ENCODE results near the gene PIK3R5.

DNA sequence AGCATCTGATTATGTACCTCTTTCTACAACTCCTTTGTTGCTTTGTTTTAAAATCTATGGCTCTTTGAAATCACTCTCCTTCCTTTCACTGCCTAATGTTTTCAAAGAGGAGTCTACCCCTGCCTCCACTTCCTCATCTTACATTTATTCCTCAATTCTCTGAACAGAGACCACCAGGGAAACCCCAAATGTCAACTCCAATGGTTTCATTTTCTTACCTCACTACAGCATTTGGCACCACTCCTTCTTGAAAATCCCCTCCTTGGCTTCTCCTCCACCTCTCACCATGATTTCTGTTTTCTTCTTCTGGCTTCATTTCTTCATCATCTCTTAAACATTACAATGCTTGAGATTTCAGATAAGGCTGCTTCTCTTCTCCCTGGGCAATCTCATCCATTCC lies 2.4 kb upstream of the PIK3R5 start:
- TF ChIP-seq POLR2AphosphoS5 (IDR thresholded peaks at IDR 0.05; ENCODE audit: insufficient read depth, low read depth, low read length) (no peak), MYC (IDR thresholded peaks at IDR 0.05; ENCODE audit: low read depth, low read length) (no peak), POLR2A (IDR thresholded peaks at IDR 0.05; ENCODE audit: low read depth, low read length) (no peak), GATA2 (IDR thresholded peaks at IDR 0.05; ENCODE audit: insufficient read depth, insufficient read length, low read depth, low read length) (no peak)
- TF ChIP-seq, protein P1, sequence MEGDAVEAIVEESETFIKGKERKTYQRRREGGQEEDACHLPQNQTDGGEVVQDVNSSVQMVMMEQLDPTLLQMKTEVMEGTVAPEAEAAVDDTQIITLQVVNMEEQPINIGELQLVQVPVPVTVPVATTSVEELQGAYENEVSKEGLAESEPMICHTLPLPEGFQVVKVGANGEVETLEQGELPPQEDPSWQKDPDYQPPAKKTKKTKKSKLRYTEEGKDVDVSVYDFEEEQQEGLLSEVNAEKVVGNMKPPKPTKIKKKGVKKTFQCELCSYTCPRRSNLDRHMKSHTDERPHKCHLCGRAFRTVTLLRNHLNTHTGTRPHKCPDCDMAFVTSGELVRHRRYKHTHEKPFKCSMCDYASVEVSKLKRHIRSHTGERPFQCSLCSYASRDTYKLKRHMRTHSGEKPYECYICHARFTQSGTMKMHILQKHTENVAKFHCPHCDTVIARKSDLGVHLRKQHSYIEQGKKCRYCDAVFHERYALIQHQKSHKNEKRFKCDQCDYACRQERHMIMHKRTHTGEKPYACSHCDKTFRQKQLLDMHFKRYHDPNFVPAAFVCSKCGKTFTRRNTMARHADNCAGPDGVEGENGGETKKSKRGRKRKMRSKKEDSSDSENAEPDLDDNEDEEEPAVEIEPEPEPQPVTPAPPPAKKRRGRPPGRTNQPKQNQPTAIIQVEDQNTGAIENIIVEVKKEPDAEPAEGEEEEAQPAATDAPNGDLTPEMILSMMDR (IDR thresholded peaks at IDR 0.05; ENCODE audit: extremely low read depth in 1 of 2, insufficient read depth in 1 of 2, low read depth in 1 of 2, low read length in 2 of 2): no peak

All from endothelial cell of umbilical vein (primary cell).